Activated T-cell treated with anti-CD3 and anti-CD28 coated beads, Interleukin-2, amount 50 U/mL, for 24 hours (primary cell): Measurements from ENCODE around the gene TRABD2B.

Experiments
- DNase-seq: peaks from one replicate; pipeline ENCODE4 v3.0.0-alpha.2; 2020
- H3K27ac Mint-ChIP-seq: 2 replicates; pipeline ENCODE4 v1.8.0; 2020; ENCODE audit warnings: mild to moderate bottlenecking, mixed read lengths
- H3K27me3 Mint-ChIP-seq: 2 replicates; pipeline ENCODE4 v1.8.0; 2020; ENCODE audit warnings: mixed read lengths
- H3K36me3 Mint-ChIP-seq: 2 replicates; pipeline ENCODE4 v1.8.0; 2020; ENCODE audit warnings: low read depth, mixed read lengths
- H3K4me1 Mint-ChIP-seq: 2 replicates; pipeline ENCODE4 v1.8.0; 2020; ENCODE audit warnings: low read depth, mixed read lengths
- H3K4me3 Mint-ChIP-seq: 2 replicates; pipeline ENCODE4 v1.8.0; 2020; ENCODE audit warnings: mild to moderate bottlenecking, moderate library complexity, mixed read lengths
- H3K9me3 Mint-ChIP-seq: 2 replicates; pipeline ENCODE4 v1.8.0; 2020; ENCODE audit warnings: mixed read lengths

TRABD2B gene

GRCh38 chr1:47766832-47767740 lies 230.1 kb downstream of the TRABD2B start:
- Mint-ChIP-seq H3K9me3 (no peaks in the 10 kb centered on the region), H3K27me3 (peaks cover 3% of the 10 kb centered on the region), H3K4me3 (no peak overlapping the region), H3K27ac (no peak overlapping the region), H3K36me3 (no peaks in the 10 kb centered on the region), H3K4me1 (no peaks in the 10 kb centered on the region)
- no peak for DNase-seq

GRCh38 chr1:47765742-47766485 lies 231.3 kb downstream of the TRABD2B start:
- no peak for DNase-seq
- H3K36me3 Mint-ChIP-seq = no peaks in the 10 kb centered on the region
- H3K4me1 Mint-ChIP-seq = no peaks in the 10 kb centered on the region
- H3K4me3 Mint-ChIP-seq = no peak overlapping the region
- H3K9me3 Mint-ChIP-seq = no peaks in the 10 kb centered on the region
- H3K27me3 Mint-ChIP-seq = peaks cover 9% of the 10 kb centered on the region
- H3K27ac Mint-ChIP-seq = no peak overlapping the region

- no peak for DNase-seq
- Mint-ChIP-seq H3K27me3 (peaks cover 9% of the 10 kb centered on the region), H3K36me3 (no peaks in the 10 kb centered on the region), H3K4me3 (no peak overlapping the region), H3K27ac (no peak overlapping the region), H3K9me3 (no peaks in the 10 kb centered on the region), H3K4me1 (no peaks in the 10 kb centered on the region)
These were observed 231.9 kb downstream of the TRABD2B start for GRCh38 chr1:47765236-47765635.

GRCh38 chr1:47764461-47765046 lies 232.6 kb downstream of the TRABD2B start:
- no peak for DNase-seq
- Mint-ChIP-seq H3K4me1 (no peaks in the 10 kb centered on the region), H3K27me3 (peaks cover 9% of the 10 kb centered on the region), H3K36me3 (no peaks in the 10 kb centered on the region), H3K9me3 (no peaks in the 10 kb centered on the region), H3K4me3 (no peak overlapping the region), H3K27ac (no peak overlapping the region)

GRCh38 chr1:47763591-47764171 lies 233.5 kb downstream of the TRABD2B start:
- Mint-ChIP-seq H3K4me1 (no peaks in the 10 kb centered on the region), H3K27me3 (peaks cover 9% of the 10 kb centered on the region), H3K36me3 (no peaks in the 10 kb centered on the region), H3K27ac (no peak overlapping the region), H3K9me3 (no peaks in the 10 kb centered on the region), H3K4me3 (no peak overlapping the region)
- no peak for DNase-seq

GRCh38 chr1:47761974-47762373 lies 235.2 kb downstream of the TRABD2B start:
- Mint-ChIP-seq H3K27ac (no peak overlapping the region), H3K9me3 (no peaks in the 10 kb centered on the region), H3K27me3 (peaks cover 10% of the 10 kb centered on the region), H3K4me1 (no peaks in the 10 kb centered on the region), H3K36me3 (no peaks in the 10 kb centered on the region), H3K4me3 (no peak overlapping the region)
- no peak for DNase-seq

- H3K27ac Mint-ChIP-seq = no peak overlapping the region
- no peak overlapping the region for H3K4me3 Mint-ChIP-seq
- DNase-seq = no peak
- no peaks in the 10 kb centered on the region for H3K36me3 Mint-ChIP-seq
- H3K27me3 Mint-ChIP-seq = peaks cover 15% of the 10 kb centered on the region
- no peaks in the 10 kb centered on the region for H3K4me1 Mint-ChIP-seq
- H3K9me3 Mint-ChIP-seq = no peaks in the 10 kb centered on the region
These were observed 235.8 kb downstream of the TRABD2B start for GRCh38 chr1:47761201-47761930.

- DNase-seq = no peak
- H3K27ac Mint-ChIP-seq = no peak overlapping the region
- H3K9me3 Mint-ChIP-seq = no peaks in the 10 kb centered on the region
- peaks cover 15% of the 10 kb centered on the region for H3K27me3 Mint-ChIP-seq
- H3K36me3 Mint-ChIP-seq = no peaks in the 10 kb centered on the region
- H3K4me1 Mint-ChIP-seq = no peaks in the 10 kb centered on the region
- no peak overlapping the region for H3K4me3 Mint-ChIP-seq
These were observed 237.1 kb downstream of the TRABD2B start for GRCh38 chr1:47759936-47760629.

GRCh38 chr1:47759251-47759935 lies 237.8 kb downstream of the TRABD2B start:
- Mint-ChIP-seq H3K27me3 (peaks cover 19% of the 10 kb centered on the region), H3K36me3 (no peaks in the 10 kb centered on the region), H3K27ac (no peak overlapping the region), H3K9me3 (no peaks in the 10 kb centered on the region), H3K4me3 (no peak overlapping the region), H3K4me1 (no peaks in the 10 kb centered on the region)
- no peak for DNase-seq

- Mint-ChIP-seq H3K27me3 (peaks cover 19% of the 10 kb centered on the region), H3K27ac (no peak overlapping the region), H3K4me1 (no peaks in the 10 kb centered on the region), H3K36me3 (no peaks in the 10 kb centered on the region), H3K9me3 (no peaks in the 10 kb centered on the region), H3K4me3 (no peak overlapping the region)
- DNase-seq = no peak
These were observed 238.6 kb downstream of the TRABD2B start for GRCh38 chr1:47758341-47759250.

GRCh38 chr1:47757226-47757975 lies 239.8 kb downstream of the TRABD2B start:
- Mint-ChIP-seq H3K9me3 (no peaks in the 10 kb centered on the region), H3K27ac (no peak overlapping the region), H3K4me1 (no peaks in the 10 kb centered on the region), H3K4me3 (no peak overlapping the region), H3K27me3 (peaks cover 22% of the 10 kb centered on the region), H3K36me3 (no peaks in the 10 kb centered on the region)
- no peak for DNase-seq

- Mint-ChIP-seq H3K9me3 (no peaks in the 10 kb centered on the region), H3K4me3 (no peak overlapping the region), H3K27me3 (peaks cover 14% of the 10 kb centered on the region), H3K36me3 (no peaks in the 10 kb centered on the region), H3K4me1 (no peaks in the 10 kb centered on the region), H3K27ac (no peak overlapping the region)
- DNase-seq = no peak
These were observed 240.8 kb downstream of the TRABD2B start for GRCh38 chr1:47756411-47756810.
